Measurements from ENCODE around the gene SMOC2.
A peak's percentile ranks its signal among the peaks of the same experiment; 100 is the strongest.

Gene SMOC2

DNA sequence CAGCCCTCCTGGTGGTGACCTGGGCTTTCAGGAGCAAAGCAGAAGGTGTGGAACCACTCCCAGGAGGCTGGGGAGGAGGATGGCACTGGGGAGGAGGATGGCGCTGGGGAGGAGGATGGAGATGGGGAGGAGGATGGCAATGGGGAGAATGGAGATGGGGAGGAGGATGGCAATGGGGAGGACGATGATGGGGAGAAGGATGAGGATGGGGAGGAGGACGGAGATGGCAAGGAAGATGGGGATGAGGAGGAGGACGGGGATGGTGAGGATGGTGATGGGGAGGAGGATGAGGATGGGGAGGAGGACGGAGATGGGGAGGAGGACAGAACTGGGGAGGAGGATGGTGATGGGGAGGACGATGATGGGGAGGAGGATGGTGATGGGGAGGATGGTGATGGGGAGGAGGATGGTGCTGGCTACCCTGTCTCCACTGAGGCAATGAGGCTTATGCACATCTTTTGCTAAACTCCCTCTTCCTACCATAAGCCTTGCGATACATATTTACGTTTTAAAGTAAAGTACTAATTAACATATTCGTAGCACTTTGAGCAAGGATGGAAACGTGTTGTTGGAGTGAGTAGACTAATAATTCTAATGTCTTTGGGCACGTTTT is 7.4 kb downstream of the SMOC2 start:
- DNase-seq, result no peak

GRCh38 chr6:168450917-168451316 is 9.9 kb downstream of the SMOC2 start:
- DNase-seq, result no peak

- no peak for DNase-seq
Measured at GRCh38 chr6:168451805-168452517, 11.0 kb downstream of the SMOC2 start.

DNA sequence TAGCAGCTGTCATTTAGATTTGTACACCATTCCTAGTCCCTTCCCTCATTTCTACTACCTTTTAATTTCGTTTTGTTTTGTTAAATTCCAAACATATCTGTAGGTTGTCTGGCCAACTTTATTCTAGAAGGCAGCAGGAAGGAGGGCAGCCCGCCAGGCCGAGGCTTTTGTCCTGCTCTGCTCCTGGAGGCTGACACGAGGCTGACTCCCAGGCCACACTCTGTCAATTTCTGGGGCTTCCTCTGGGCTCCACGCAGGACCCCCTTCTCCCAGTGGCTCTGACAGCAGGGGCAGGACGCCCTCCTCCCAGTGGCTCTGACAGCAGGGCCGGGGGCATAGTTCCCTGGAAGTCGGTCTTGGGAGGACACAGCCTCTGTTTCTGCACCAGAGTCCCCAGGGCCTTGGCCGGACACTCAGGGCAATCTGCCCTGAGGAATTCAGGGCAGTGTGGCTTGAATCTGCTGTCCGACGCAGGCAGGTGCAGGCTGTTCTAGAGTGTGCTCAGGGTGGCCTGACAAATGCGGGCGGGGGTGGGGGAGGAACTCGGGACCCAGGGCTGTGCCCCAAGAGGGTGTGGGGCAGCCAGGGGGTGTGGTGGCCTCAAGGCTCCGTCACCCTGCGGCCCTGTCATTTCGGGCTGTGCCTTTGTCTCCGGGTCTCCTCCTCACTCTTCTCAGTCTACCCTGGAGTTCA is 11.8 kb downstream of the SMOC2 start:
- DNase-seq, result no peak

DNA sequence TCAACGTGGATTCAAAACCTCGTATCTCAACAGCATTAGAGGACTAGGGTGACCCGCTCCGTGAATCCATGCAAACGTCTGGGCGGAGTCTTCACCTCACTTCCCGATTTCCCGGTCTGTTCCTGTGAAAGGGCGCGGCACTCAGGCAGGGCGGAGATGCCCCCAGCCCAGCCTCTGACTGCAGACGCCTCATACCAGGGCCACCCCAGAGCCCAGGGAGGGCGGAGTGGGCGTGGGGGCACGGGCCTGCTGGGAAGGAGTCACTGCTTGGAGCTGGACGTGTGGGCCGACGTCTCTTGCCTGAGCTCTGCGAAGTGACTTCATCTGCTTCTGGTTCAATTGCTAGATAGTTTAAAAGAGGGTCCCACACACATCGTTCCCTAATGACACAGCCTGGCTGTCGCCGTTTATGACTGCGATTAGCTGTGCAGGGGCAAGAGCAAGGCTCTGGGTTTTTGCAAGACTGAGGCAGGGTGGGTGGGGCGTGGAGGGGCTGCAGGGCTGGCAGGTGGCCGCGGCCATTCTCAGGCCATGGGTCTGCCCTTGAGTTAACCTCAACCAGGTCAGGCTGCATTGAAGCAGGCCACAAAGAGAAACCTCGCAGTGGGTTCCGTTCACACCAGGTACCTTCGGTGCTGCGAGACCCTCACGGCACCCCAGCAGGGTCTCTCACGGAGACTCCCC is 15.0 kb downstream of the SMOC2 start:
- no peak for DNase-seq

GRCh38 chr6:168456907-168457652 is 16.1 kb downstream of the SMOC2 start:
- DNase-seq, result no peak

- DNase-seq, result no peak
Measured at GRCh38 chr6:168457653-168457934, 16.6 kb downstream of the SMOC2 start.

- no peak for DNase-seq
Measured at GRCh38 chr6:168458101-168458500, 17.1 kb downstream of the SMOC2 start.

DNA sequence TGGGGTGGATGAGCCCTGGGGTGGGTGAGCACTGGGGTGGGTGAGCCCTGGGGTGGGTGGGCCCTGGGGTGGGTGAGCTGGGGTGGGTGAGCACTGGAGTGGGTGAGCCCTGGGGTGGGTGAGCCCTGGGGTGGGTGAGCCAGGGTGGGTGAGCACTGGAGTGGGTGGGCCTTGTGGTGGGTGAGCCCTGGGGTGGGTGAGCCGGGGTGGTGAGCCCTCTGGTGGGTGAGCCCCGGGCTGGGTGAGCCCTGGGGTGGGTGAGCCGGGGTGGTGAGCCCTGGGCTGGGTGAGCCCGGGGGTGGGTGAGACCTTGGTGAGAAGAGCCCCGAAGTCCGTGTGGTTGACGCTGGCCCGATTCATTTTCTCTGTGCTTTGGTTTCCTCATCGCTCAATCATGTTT is 18.6 kb downstream of the SMOC2 start:
- DNase-seq, result no peak

- no peak for DNase-seq
Measured at GRCh38 chr6:168462289-168462853, 21.4 kb downstream of the SMOC2 start.

GRCh38 chr6:168464546-168464945 is 23.6 kb downstream of the SMOC2 start:
- no peak for DNase-seq

GRCh38 chr6:168468045-168468444 is 27.1 kb downstream of the SMOC2 start:
- DNase-seq, result no peak

GRCh38 chr6:168469521-168469920 is 28.5 kb downstream of the SMOC2 start:
- no peak for DNase-seq

DNA sequence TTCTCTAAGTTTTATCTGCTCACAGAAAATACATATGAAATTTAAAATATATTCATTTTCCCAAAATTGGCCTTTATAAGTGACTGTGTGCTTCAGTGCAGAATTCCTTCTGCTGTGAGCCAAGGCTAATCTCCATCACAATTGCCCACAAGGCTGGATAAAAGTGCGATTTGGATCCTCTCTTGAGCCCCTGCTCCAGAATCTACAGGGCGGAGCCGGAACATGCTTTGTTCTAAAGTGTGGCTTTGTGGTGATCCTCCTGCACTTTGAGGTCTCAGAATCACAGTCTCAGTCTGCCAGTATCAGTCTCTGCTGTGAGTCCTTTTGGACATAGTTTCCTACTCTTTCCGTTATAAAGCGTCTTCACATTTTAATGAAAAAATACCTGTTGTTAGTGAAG is 28.9 kb downstream of the SMOC2 start:
- no peak for DNase-seq

GRCh38 chr6:168472363-168472762 is 31.4 kb downstream of the SMOC2 start:
- DNase-seq, result no peak

DNA sequence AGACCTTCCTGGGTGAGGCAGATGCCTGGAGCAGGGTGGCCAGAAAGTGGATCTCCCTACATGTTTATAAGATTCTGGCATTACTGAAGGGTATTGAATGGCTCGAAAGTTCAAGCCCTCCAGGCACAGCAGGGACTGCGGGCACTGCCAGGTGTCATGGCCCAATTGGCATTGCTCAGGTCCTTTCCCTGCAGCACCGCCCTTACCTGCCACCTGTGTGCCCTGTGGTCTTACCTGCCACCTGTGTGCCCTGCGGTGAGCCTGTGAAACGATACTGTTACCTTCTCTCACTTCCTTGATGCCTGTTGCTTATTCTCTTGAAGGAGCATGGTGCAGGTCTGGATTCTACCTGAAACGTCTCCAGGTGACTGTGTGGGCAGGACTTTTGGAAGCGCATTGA is 32.2 kb downstream of the SMOC2 start:
- no peak for DNase-seq

- no peak for DNase-seq
Measured at GRCh38 chr6:168475188-168476013, 34.4 kb downstream of the SMOC2 start.

DNA sequence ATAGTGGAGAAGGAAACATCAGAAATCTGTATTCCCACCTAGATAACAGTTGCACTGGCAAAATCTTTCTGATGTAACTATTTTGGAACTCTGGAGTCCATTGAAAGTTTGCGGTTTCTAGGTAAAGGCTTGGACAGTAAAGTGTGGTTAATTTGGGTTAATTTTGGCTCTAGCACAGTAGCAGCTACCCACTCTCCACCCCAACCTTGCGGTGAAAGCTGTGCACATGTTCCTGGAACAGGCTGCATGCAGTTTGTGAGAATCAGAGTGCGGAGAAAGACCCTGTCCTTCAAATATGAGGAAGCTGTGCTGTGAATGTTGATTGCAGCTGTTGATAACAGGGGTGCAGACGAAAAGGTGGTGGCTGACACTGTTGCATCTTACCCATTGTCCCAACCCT is 38.4 kb downstream of the SMOC2 start:
- peak; percentile 12 for DNase-seq

DNA sequence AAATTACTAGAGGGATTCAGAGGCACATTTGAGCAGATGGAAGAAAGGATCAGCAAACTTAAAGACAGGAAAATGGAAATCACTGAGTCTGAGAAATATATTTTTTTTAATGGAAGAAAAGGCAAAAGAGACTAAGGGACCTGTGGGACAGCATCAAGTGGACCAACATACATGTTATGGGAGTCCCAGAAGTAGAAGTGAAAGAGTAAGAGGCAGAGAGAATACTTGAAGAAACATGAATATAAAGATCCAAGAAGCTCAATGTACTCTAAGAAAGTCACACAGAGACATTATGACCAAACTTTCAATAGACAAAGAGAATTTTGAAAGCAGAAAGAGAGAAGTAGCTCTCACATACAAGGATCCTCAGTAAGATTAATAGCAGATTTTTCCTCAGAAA is 39.5 kb downstream of the SMOC2 start:
- no peak for DNase-seq

DNA sequence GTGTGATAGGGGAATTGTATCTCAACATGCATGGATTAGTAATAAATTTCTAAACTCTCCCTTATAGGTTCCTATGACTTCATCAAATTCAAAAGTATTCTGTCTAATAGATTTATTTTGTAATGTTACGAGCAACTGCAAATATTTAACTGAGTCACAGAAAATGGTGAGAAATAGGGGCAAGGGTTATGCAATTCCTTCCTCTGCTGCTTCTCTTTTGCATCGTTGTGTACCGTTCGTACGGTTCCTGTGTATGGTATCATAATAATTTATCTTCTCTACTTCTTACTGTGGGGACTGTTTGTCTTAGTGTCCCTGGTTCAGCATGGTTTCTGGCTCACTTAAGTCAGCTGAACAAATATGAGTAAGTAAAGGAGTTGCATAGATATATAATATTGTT is 44.8 kb downstream of the SMOC2 start:
- DNase-seq, result no peak

GRCh38 chr6:168490757-168491156 is 49.8 kb downstream of the SMOC2 start:
- no peak for DNase-seq

GRCh38 chr6:168493976-168494375 is 53.0 kb downstream of the SMOC2 start:
- no peak for DNase-seq
